BE2C (cell line): Measurements from ENCODE around the gene CCDC187.
A peak's percentile ranks its signal among the peaks of the same experiment; 100 is the strongest.

Experiments used
- DNase-seq: peaks from one replicate; pipeline ENCODE4 v3.0.0-alpha.2; 2020
- H3K27me3 ChIP-seq: fragments of 250-450 bp; sonication (Bioruptor Pico); 2 replicates; pipeline ENCODE4 v1.5.1; 2020; ENCODE audit warnings: mild to moderate bottlenecking
- H3K36me3 ChIP-seq: fragments of 250-450 bp; sonication (Bioruptor Pico); 2 replicates; pipeline ENCODE4 v1.5.1; 2020; ENCODE audit warnings: mild to moderate bottlenecking
- H3K4me1 ChIP-seq: fragments of 250-450 bp; sonication (Bioruptor Pico); 2 replicates; pipeline ENCODE4 v1.5.1; 2020
- H3K4me3 ChIP-seq: 2 replicates; pipeline ENCODE4 v1.5.1; 2011; ENCODE audit warnings: low read depth, low read length
- H3K9me3 ChIP-seq: fragments of 250-450 bp; sonication (Bioruptor Pico); 2 replicates; pipeline ENCODE4 v1.5.1; 2020
- CTCF ChIP-seq: IDR thresholded peaks from 2 replicates; pipeline ENCODE4 v1.5.1; 2012; ENCODE audit warnings: mild to moderate bottlenecking, low read depth, low read length

Gene CCDC187

GRCh38 chr9:136329636-136330405 lies 25.9 kb upstream of the CCDC187 start:
- no peaks in the 10 kb centered on the region for H3K27me3 ChIP-seq
- peaks cover 16% of the 10 kb centered on the region for H3K36me3 ChIP-seq
- no peak for DNase-seq
- peak overlapping the region; percentile 80; the same call in 1 of the 2 replicates for H3K4me3 ChIP-seq
- TF ChIP-seq CTCF, result no peak
- peaks cover 14% of the 10 kb centered on the region for H3K4me1 ChIP-seq
- no peaks in the 10 kb centered on the region for H3K9me3 ChIP-seq

DNA sequence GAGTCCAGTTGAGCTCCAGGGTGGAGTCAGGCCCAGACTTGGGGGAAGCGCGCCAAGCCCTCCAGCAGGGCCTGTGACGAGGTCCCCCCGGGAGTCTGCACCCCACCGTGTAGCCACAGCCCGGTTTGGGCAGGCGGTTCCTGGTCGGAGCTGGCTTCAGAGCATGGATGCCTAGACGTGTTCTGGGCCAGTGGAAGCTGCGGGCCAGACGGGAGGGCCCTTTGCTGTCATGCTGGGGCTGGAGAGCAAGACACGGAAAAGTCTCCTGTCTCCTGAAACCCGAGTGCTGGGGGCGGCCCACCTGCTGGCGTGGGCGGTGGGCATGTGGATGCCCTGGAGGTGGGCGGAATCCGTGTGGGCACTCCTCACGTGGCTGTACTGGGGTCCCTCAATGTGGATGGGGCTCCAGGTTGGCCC lies 25.3 kb upstream of the CCDC187 start:
- Histone ChIP-seq H3K4me1 (peaks cover 14% of the 10 kb centered on the region), H3K36me3 (peaks cover 13% of the 10 kb centered on the region), H3K4me3 (peak overlapping the region; percentile 80), H3K9me3 (no peaks in the 10 kb centered on the region), H3K27me3 (no peaks in the 10 kb centered on the region)
- DNase-seq, result no peak
- TF ChIP-seq CTCF, result no peak

- H3K27me3 ChIP-seq, result no peaks in the 10 kb centered on the region
- peaks cover 12% of the 10 kb centered on the region for H3K36me3 ChIP-seq
- peak; percentile 71 for DNase-seq
- H3K9me3 ChIP-seq, result no peaks in the 10 kb centered on the region
- no peak for TF ChIP-seq CTCF
- peak overlapping the region; percentile 80 for H3K4me3 ChIP-seq
- H3K4me1 ChIP-seq, result peaks cover 14% of the 10 kb centered on the region
Observed at GRCh38 chr9:136328622-136329041, 24.7 kb upstream of the CCDC187 start.

- TF ChIP-seq CTCF, result no peak
- Histone ChIP-seq H3K9me3 (no peaks in the 10 kb centered on the region), H3K27me3 (no peaks in the 10 kb centered on the region), H3K4me1 (peaks cover 14% of the 10 kb centered on the region), H3K4me3 (peak overlapping the region; percentile 80), H3K36me3 (peaks cover 12% of the 10 kb centered on the region)
- DNase-seq, result no peak
Observed at GRCh38 chr9:136328011-136328621, 24.2 kb upstream of the CCDC187 start.

DNA sequence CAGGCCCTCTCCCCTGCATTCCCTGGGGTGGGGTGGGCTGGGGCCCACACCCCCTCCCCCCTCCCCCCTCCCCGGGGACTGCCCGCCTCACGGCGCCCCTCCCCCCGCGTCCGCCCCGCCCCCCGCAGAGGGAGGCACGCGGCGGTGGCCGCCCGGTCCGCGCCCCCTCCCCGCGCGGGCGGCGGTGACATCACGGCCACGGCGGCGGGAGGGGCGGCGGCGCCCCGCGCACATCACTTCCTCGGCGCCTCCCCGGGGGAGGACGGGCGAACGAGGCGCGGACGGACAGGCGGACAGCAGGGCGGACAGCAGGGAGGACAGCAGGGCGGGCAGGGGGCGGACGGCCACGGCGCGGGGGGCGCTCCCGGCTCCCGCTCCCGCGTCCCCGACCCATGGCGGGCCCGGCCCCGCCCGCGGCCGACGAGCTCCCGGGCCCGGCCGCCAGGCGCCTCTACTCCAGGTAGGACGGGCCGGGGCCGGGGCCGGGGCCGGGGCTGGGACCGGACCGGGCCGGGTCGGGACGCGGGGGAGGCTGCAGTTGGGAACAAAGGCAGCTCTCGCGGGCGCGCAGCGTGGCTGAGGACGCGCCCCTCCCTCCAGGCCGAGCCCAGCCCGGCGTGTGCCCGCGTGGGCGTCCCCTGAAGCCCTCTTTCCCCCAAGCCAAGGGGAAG lies 23.5 kb upstream of the CCDC187 start, which contains the start of gene GPSM1:
TSS of gene GPSM1 (plus strand) at position 236 of the 671 bp plus-strand sequence. CDS start at position 393, 157 bp downstream.
- H3K4me3 ChIP-seq, result peak within 1 kb of the TSS; percentile 80
- H3K9me3 ChIP-seq, result no peaks in the 10 kb centered on the region
- no peak for TF ChIP-seq CTCF
- peaks cover 12% of the 10 kb centered on the region for H3K36me3 ChIP-seq
- DNase-seq, result peak; percentile 64
- H3K4me1 ChIP-seq, result peaks cover 14% of the 10 kb centered on the region
- H3K27me3 ChIP-seq, result no peaks in the 10 kb centered on the region
